BE2C (cell line): Measurements from ENCODE around the gene ZCCHC24.

Experiments
- DNase-seq: peaks from one replicate; pipeline ENCODE4 v3.0.0-alpha.2; 2020
- H3K27me3 ChIP-seq: fragments of 250-450 bp; sonication (Bioruptor Pico); 2 replicates; pipeline ENCODE4 v1.5.1; 2020; ENCODE audit warnings: mild to moderate bottlenecking
- H3K36me3 ChIP-seq: fragments of 250-450 bp; sonication (Bioruptor Pico); 2 replicates; pipeline ENCODE4 v1.5.1; 2020; ENCODE audit warnings: mild to moderate bottlenecking
- H3K4me1 ChIP-seq: fragments of 250-450 bp; sonication (Bioruptor Pico); 2 replicates; pipeline ENCODE4 v1.5.1; 2020
- H3K4me3 ChIP-seq: 2 replicates; pipeline ENCODE4 v1.5.1; 2011; ENCODE audit warnings: low read depth, low read length
- H3K9me3 ChIP-seq: fragments of 250-450 bp; sonication (Bioruptor Pico); 2 replicates; pipeline ENCODE4 v1.5.1; 2020
- CTCF ChIP-seq: IDR thresholded peaks from 2 replicates; pipeline ENCODE4 v1.5.1; 2012; ENCODE audit warnings: mild to moderate bottlenecking, low read depth, low read length

ZCCHC24 gene

GRCh38 chr10:79392020-79392398, 53.4 kb downstream of the ZCCHC24 start:
- DNase-seq, result no peak
- Histone ChIP-seq H3K9me3 (no peaks in the 10 kb centered on the region), H3K36me3 (no peaks in the 10 kb centered on the region), H3K4me3 (no peak overlapping the region), H3K27me3 (no peaks in the 10 kb centered on the region), H3K4me1 (no peaks in the 10 kb centered on the region)
- TF ChIP-seq CTCF, result no peak

DNA sequence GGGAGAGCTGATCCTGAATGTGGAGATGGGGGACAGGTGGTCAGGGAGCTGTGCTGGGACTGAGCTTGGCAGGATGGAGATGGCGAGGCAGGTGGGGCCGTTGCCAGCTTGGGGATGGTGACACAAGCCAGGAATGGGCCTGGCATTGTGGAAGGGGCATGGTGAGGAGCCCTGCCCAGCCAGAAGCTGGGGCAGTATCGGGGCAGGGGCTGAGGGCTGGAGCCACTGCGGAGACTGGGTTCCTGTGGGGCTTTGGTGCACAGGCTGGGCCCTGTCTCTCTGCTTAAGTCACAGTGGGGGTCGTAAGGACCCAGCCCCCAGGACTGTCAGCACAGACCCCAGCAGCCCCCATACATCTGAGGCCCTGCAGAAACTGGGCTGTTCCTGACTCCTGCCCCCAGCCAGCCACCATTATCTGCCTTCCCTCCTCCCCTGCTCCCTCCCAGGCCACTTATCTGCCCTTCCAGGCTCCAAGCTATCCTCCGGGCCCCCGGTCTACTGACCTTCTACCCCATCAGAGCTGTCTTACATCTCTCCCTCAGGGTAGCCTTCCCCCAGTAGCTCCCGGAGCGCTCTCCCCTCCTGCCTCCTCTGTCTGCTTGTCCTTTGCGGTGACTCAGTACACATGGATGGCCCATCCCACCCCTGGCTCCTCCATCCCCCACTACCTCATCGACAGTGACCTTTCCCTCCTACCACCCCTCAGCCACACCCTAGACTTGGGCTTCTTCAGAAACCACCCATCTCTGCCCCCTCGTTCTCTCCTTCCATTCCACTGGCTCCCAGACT, 54.0 kb downstream of the ZCCHC24 start:
- no peaks in the 10 kb centered on the region for H3K27me3 ChIP-seq
- H3K4me1 ChIP-seq, result no peaks in the 10 kb centered on the region
- no peak for DNase-seq
- H3K9me3 ChIP-seq, result no peaks in the 10 kb centered on the region
- no peak overlapping the region for H3K4me3 ChIP-seq
- no peak for TF ChIP-seq CTCF
- no peaks in the 10 kb centered on the region for H3K36me3 ChIP-seq

GRCh38 chr10:79390551-79391229, 54.7 kb downstream of the ZCCHC24 start:
- no peaks in the 10 kb centered on the region for H3K36me3 ChIP-seq
- DNase-seq, result no peak

DNA sequence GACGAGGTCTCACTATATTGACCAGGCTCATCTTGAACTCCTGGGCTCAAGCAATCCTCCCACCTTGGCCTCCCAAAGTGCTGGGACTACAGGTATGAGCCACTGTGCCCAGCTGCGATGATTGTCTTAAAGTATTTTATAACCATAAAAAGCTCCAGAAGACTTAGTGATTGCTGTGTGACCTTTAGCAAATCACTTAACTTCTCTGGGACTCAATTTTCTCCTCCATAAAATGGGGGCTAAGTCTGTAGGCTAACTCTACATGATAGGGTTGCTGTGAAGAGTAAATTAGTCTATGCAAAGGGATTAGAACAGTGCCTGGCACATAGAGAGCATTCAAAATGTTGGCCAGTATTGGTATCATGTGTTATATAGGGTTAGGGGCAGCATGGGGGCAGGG, 55.4 kb downstream of the ZCCHC24 start:
- no peaks in the 10 kb centered on the region for H3K4me1 ChIP-seq

More at GRCh38 chr10:79390551-79391229, 54.7 kb downstream of the ZCCHC24 start:
- TF ChIP-seq CTCF, result no peak
- Histone ChIP-seq H3K9me3 (no peaks in the 10 kb centered on the region), H3K27me3 (no peaks in the 10 kb centered on the region), H3K4me1 (no peaks in the 10 kb centered on the region), H3K4me3 (no peak overlapping the region)

GRCh38 chr10:79387974-79388850, 57.2 kb downstream of the ZCCHC24 start:
- no peak for DNase-seq
- Histone ChIP-seq H3K36me3 (no peaks in the 10 kb centered on the region), H3K4me1 (no peaks in the 10 kb centered on the region), H3K27me3 (no peaks in the 10 kb centered on the region), H3K4me3 (no peak overlapping the region), H3K9me3 (no peaks in the 10 kb centered on the region)
- no peak for TF ChIP-seq CTCF

More for the DNA sequence above, 55.4 kb downstream of the ZCCHC24 start:
- no peak for TF ChIP-seq CTCF
- H3K9me3 ChIP-seq, result no peaks in the 10 kb centered on the region
- H3K36me3 ChIP-seq, result no peaks in the 10 kb centered on the region
- H3K27me3 ChIP-seq, result no peaks in the 10 kb centered on the region
- H3K4me3 ChIP-seq, result no peak overlapping the region
- DNase-seq, result no peak
